AG09309 (cell line): ENCODE data around the gene OFD1.

Experiments used
- DNase-seq: peaks from one replicate; pipeline ENCODE4 v3.0.0-alpha.2; 2010; ENCODE audit warnings: low read depth
- H3K4me3 ChIP-seq: 2 replicates; pipeline ENCODE4 v1.5.1; 2011; ENCODE audit warnings: mild to moderate bottlenecking, low read depth, low read length, moderate library complexity; ENCODE audit not compliant: control insufficient read depth
- CTCF ChIP-seq: IDR thresholded peaks from 2 replicates; pipeline ENCODE4 v1.5.1; 2011; ENCODE audit warnings: mild to moderate bottlenecking, low read depth, low read length, inconsistent platforms; ENCODE audit not compliant: insufficient read depth, control insufficient read depth; ENCODE audit errors: missing control alignments

OFD1 gene

GRCh38 chrX:13790206-13791131, 55.9 kb downstream of the OFD1 start:
- no peak for TF ChIP-seq CTCF
- H3K4me3 ChIP-seq, result no peak overlapping the region
- DNase-seq, result no peak

GRCh38 chrX:13791145-13791544, 56.6 kb downstream of the OFD1 start:
- H3K4me3 ChIP-seq, result no peak overlapping the region
- TF ChIP-seq CTCF, result no peak
- DNase-seq, result no peak

- no peak for TF ChIP-seq CTCF
- no peak for DNase-seq
- no peak overlapping the region for H3K4me3 ChIP-seq
Observed at GRCh38 chrX:13791559-13791958, 57.0 kb downstream of the OFD1 start.

GRCh38 chrX:13793897-13794296, 59.3 kb downstream of the OFD1 start:
- H3K4me3 ChIP-seq, result no peak overlapping the region
- no peak for TF ChIP-seq CTCF
- no peak for DNase-seq

GRCh38 chrX:13794417-13794816, 59.9 kb downstream of the OFD1 start:
- H3K4me3 ChIP-seq, result no peak overlapping the region
- DNase-seq, result no peak
- TF ChIP-seq CTCF, result no peak

GRCh38 chrX:13797512-13797911, 63.0 kb downstream of the OFD1 start:
- no peak for TF ChIP-seq CTCF
- no peak overlapping the region for H3K4me3 ChIP-seq
- no peak for DNase-seq
